H9 (cell line): Measurements from ENCODE around the gene SPR. TPM values are rescaled to one million over a fixed set of nuclear protein-coding genes. Genes with fewer than 3 reads are reported as not detected.
A peak's percentile ranks its signal among the peaks of the same experiment; 100 is the strongest.

Experiments
- DNase-seq: peaks from one replicate; pipeline ENCODE4 v3.0.0-alpha.2; 2017
- H2AFZ ChIP-seq: one replicate; pipeline ENCODE4 v1.6.1; 2013; ENCODE audit warnings: mild to moderate bottlenecking, low read length, control low read depth, moderate library complexity
- H2AK5ac ChIP-seq: 2 replicates; pipeline ENCODE4 v1.6.1; 2013; ENCODE audit warnings: low read length, control low read depth, mixed read lengths; ENCODE audit not compliant: insufficient read length
- H2BK120ac ChIP-seq: one replicate; pipeline ENCODE4 v1.6.1; 2013; ENCODE audit warnings: low read depth, mild to moderate bottlenecking, low read length, control low read depth, inconsistent platforms; ENCODE audit not compliant: poor library complexity, severe bottlenecking
- H2BK12ac ChIP-seq: 2 replicates; pipeline ENCODE4 v1.6.1; 2013; ENCODE audit warnings: low read length, control low read depth, mixed read lengths, low read depth; ENCODE audit not compliant: insufficient read length
- H2BK15ac ChIP-seq: 2 replicates; pipeline ENCODE4 v1.6.1; 2013; ENCODE audit warnings: low read depth, low read length, control low read depth
- H2BK20ac ChIP-seq: one replicate; pipeline ENCODE4 v1.6.1; 2013; ENCODE audit warnings: low read depth, mild to moderate bottlenecking, low read length, control low read depth, inconsistent platforms; ENCODE audit not compliant: poor library complexity, severe bottlenecking
- H2BK5ac ChIP-seq: 2 replicates; pipeline ENCODE4 v1.6.1; 2013; ENCODE audit warnings: low read length, control low read depth, mixed read lengths; ENCODE audit not compliant: insufficient read length
- H3K14ac ChIP-seq: 2 replicates; pipeline ENCODE4 v1.6.1; 2013; ENCODE audit warnings: low read length, control low read depth; ENCODE audit not compliant: insufficient read depth
- H3K18ac ChIP-seq: 2 replicates; pipeline ENCODE4 v1.6.1; 2013; ENCODE audit warnings: low read depth, mild to moderate bottlenecking, mixed read lengths, low read length, control low read depth; ENCODE audit not compliant: insufficient read length
- H3K23ac ChIP-seq: 2 replicates; pipeline ENCODE4 v1.6.1; 2013; ENCODE audit warnings: low read length, control low read depth, mixed read lengths, low read depth; ENCODE audit not compliant: insufficient read length
- H3K23me2 ChIP-seq: 2 replicates; pipeline ENCODE4 v1.6.1; 2013; ENCODE audit warnings: low read depth, mild to moderate bottlenecking, mixed read lengths, low read length, control low read depth; ENCODE audit not compliant: insufficient read length, poor library complexity, severe bottlenecking
- H3K27ac ChIP-seq: 2 replicates; pipeline ENCODE4 v1.5.1; 2013; ENCODE audit warnings: low read length, control low read depth, mixed read lengths, low read depth; ENCODE audit not compliant: insufficient read length
- H3K27me3 ChIP-seq: 2 replicates; pipeline ENCODE4 v1.6.1; 2013; ENCODE audit warnings: low read length, control low read depth, inconsistent platforms; ENCODE audit not compliant: insufficient read depth
- H3K4ac ChIP-seq: 2 replicates; pipeline ENCODE4 v1.6.1; 2013; ENCODE audit warnings: low read depth, mild to moderate bottlenecking, control low read depth, inconsistent platforms, low read length, moderate library complexity
- H3K4me1 ChIP-seq: 2 replicates; pipeline ENCODE4 v1.6.1; 2013; ENCODE audit warnings: low read length, control low read depth, inconsistent platforms; ENCODE audit not compliant: insufficient read depth
- H3K4me2 ChIP-seq: 2 replicates; pipeline ENCODE4 v1.6.1; 2013; ENCODE audit warnings: low read length, control low read depth, mixed read lengths; ENCODE audit not compliant: insufficient read length, insufficient read depth
- H3K56ac ChIP-seq: 2 replicates; pipeline ENCODE4 v1.6.1; 2013; ENCODE audit warnings: low read depth, mild to moderate bottlenecking, mixed read lengths, low read length, control low read depth; ENCODE audit not compliant: insufficient read length
- H3K79me1 ChIP-seq: 2 replicates; pipeline ENCODE4 v1.6.1; 2013; ENCODE audit warnings: low read depth, mild to moderate bottlenecking, moderate library complexity, low read length, control low read depth, inconsistent platforms; ENCODE audit not compliant: insufficient read depth, poor library complexity, severe bottlenecking
- H3K79me2 ChIP-seq: 2 replicates; pipeline ENCODE4 v1.6.1; 2013; ENCODE audit warnings: low read length, control low read depth, inconsistent platforms; ENCODE audit not compliant: insufficient read depth
- H3K9ac ChIP-seq: 2 replicates; pipeline ENCODE4 v1.6.1; 2013; ENCODE audit warnings: low read length, control low read depth, mixed read lengths; ENCODE audit not compliant: insufficient read length; ENCODE audit errors: extremely low read depth
- H3K9me3 ChIP-seq: one replicate; pipeline ENCODE4 v1.6.1; 2013; ENCODE audit warnings: low read depth, low read length, inconsistent platforms; ENCODE audit not compliant: control insufficient read depth
- H3T11ph ChIP-seq: one replicate; pipeline ENCODE4 v1.6.1; 2013; ENCODE audit warnings: mild to moderate bottlenecking, low read length, control low read depth, inconsistent platforms
- H4K20me1 ChIP-seq: one replicate; pipeline ENCODE4 v1.6.1; 2013; ENCODE audit not compliant: control insufficient read depth, insufficient read length, insufficient read depth
- H4K5ac ChIP-seq: 2 replicates; pipeline ENCODE4 v1.6.1; 2013; ENCODE audit warnings: low read depth, mild to moderate bottlenecking, mixed read lengths, low read length, control low read depth; ENCODE audit not compliant: insufficient read length
- H4K8ac ChIP-seq: replicated peaks from 2 replicates; pipeline ENCODE4 v1.6.1; 2013; ENCODE audit warnings: low read length, control low read depth, mixed read lengths, low read depth; ENCODE audit not compliant: insufficient read length
- H4K91ac ChIP-seq: 2 replicates; pipeline ENCODE4 v1.6.1; 2013; ENCODE audit warnings: low read depth, mild to moderate bottlenecking, moderate library complexity, mixed read lengths, low read length, control low read depth; ENCODE audit not compliant: insufficient read length
- H3K27ac Mint-ChIP-seq, 3 experiments: 2 replicates in 2 of 3; 3 replicates in 1 of 3; pipeline ENCODE4 v1.8.0; 2020 to 2021; ENCODE audit warnings: mixed read lengths in 3 of 3, mild to moderate bottlenecking in 1 of 3, moderate library complexity in 1 of 3
- H3K27me3 Mint-ChIP-seq: 2 replicates; pipeline ENCODE4 v1.8.0; 2021; ENCODE audit warnings: low read depth, mild to moderate bottlenecking, moderate library complexity, mixed read lengths
- H3K36me3 Mint-ChIP-seq, 3 experiments: 2 replicates in 2 of 3; 3 replicates in 1 of 3; pipeline ENCODE4 v1.8.0; 2020 to 2021; ENCODE audit warnings: low read depth in 3 of 3, mixed read lengths in 3 of 3; ENCODE audit not compliant: insufficient read depth in 1 of 3
- H3K4me1 Mint-ChIP-seq, 2 experiments: 2 replicates each; pipeline ENCODE4 v1.8.0; 2020; ENCODE audit warnings: mixed read lengths in 2 of 2
- H3K4me3 Mint-ChIP-seq, 2 experiments: 2 replicates in 1 of 2; 3 replicates in 1 of 2; pipeline ENCODE4 v1.8.0; 2020 to 2021; ENCODE audit warnings: mild to moderate bottlenecking in 2 of 2, mixed read lengths in 2 of 2, moderate library complexity in 1 of 2
- H3K9me3 Mint-ChIP-seq, 2 experiments: 2 replicates in 1 of 2; 3 replicates in 1 of 2; pipeline ENCODE4 v1.8.0; 2020; ENCODE audit warnings: mild to moderate bottlenecking in 2 of 2, mixed read lengths in 2 of 2, moderate library complexity in 1 of 2
- WGBS: extraction: QIAGEN DNeasy Blood & Tissue Kit; methylation state at CpG from one replicate; pipeline ENCODE4 v1.1.7; 2013; ENCODE audit warnings: missing lambda C conversion rate, low lambda C conversion rate, mixed read lengths; ENCODE audit not compliant: insufficient read length; ENCODE audit errors: extremely low coverage; 5-methylcytosine and 5-hydroxymethylcytosine counted together
- total RNA-seq: library from RNA; stranded (reverse); gene quantifications from 2 replicates; pipeline ENCODE4 v1.2.1, GENCODE V29; 2021
- TF ChIP-seq, protein P1 (sequence below): fragments of 200-600 bp; sonication (generic); conservative IDR thresholded peaks from 3 replicates; pipeline ENCODE4 v1.8.0; 2021; ENCODE audit warnings: antibody characterized with exemption, mild to moderate bottlenecking

SPR gene
- total RNA-seq, 1 experiment from 2014 or later, result 7.3 TPM

DNA sequence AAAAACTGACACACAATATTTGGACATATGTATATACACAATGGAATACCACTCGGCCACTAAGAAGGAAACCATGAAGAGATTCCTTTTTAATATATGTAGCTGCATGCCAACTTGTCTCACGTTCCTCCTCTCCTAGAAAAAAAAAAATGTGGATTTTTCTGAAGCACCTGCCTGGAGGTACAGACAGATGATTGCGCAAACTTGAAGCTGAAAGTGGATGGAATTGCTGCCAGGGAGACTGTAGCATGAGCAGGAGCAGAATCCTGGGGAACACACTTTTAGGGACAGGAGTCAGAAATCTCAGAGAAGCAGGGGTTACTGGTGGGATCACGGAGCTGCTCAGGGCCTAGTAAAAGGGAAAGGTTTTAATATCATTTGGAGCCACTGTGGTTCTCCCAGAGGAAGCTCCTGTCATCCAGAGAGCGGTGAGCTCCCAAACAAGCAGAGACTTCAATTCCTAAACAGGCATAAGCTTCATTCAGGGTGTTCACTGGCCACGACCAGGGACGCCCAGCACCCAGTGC is 640 bp upstream of the SPR start:
- no peak overlapping the region for H2BK15ac ChIP-seq
- no peak overlapping the region for H3K27ac ChIP-seq
- no peak overlapping the region for H3K14ac ChIP-seq
- peaks cover 3% of the 10 kb centered on the region; the same call in 1 of the 2 replicates for H3K27me3 ChIP-seq
- H3K4me1 ChIP-seq, result peaks cover 7% of the 10 kb centered on the region; the same call in 1 of the 2 replicates
- no peak overlapping the region for H2BK12ac ChIP-seq
- no peak overlapping the region for H2AK5ac ChIP-seq
- H3K79me1 ChIP-seq, result no peaks in the 10 kb centered on the region
- H4K8ac ChIP-seq, result no peak overlapping the region
- no peak overlapping the region for H2BK120ac ChIP-seq
- H3K18ac ChIP-seq, result no peak overlapping the region
- H3K4me3 Mint-ChIP-seq, result peak overlapping the region; percentile 69 to 81
- no peak overlapping the region for H4K91ac ChIP-seq
- no peak overlapping the region for H2BK20ac ChIP-seq
- no peaks in the 10 kb centered on the region for H3K9me3 ChIP-seq
- no peaks in the 10 kb centered on the region; a peak in 3 of 7 replicates for H3K36me3 Mint-ChIP-seq
- no peak overlapping the region for H3K56ac ChIP-seq
- no peak overlapping the region for H3T11ph ChIP-seq
- H3K27ac Mint-ChIP-seq, result no peak overlapping the region
- no peaks in the 10 kb centered on the region for H3K79me2 ChIP-seq
- peaks cover 88% of the 10 kb centered on the region for H3K27me3 Mint-ChIP-seq
- H3K4me1 Mint-ChIP-seq, result peaks cover 8 to 11% of the 10 kb centered on the region in 2 experiments
- H3K9me3 Mint-ChIP-seq, result no peaks in the 10 kb centered on the region; a peak in 1 of 5 replicates
- DNase-seq, result no peak
- H2AFZ ChIP-seq, result no peak overlapping the region
- TF ChIP-seq, protein P1, sequence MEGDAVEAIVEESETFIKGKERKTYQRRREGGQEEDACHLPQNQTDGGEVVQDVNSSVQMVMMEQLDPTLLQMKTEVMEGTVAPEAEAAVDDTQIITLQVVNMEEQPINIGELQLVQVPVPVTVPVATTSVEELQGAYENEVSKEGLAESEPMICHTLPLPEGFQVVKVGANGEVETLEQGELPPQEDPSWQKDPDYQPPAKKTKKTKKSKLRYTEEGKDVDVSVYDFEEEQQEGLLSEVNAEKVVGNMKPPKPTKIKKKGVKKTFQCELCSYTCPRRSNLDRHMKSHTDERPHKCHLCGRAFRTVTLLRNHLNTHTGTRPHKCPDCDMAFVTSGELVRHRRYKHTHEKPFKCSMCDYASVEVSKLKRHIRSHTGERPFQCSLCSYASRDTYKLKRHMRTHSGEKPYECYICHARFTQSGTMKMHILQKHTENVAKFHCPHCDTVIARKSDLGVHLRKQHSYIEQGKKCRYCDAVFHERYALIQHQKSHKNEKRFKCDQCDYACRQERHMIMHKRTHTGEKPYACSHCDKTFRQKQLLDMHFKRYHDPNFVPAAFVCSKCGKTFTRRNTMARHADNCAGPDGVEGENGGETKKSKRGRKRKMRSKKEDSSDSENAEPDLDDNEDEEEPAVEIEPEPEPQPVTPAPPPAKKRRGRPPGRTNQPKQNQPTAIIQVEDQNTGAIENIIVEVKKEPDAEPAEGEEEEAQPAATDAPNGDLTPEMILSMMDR, result no peak
- H4K20me1 ChIP-seq, result no peaks in the 10 kb centered on the region
- WGBS, result no CpG with 5 or more reads among the region's 7 CpGs
- no peak overlapping the region for H3K4ac ChIP-seq
- H3K4me2 ChIP-seq, result peak overlapping the region; percentile 55
- H4K5ac ChIP-seq, result no peak overlapping the region
- H3K9ac ChIP-seq, result no peak overlapping the region
- peaks cover 5% of the 10 kb centered on the region for H3K23me2 ChIP-seq
- H3K23ac ChIP-seq, result no peak overlapping the region
- no peak overlapping the region for H2BK5ac ChIP-seq
